BLaER1 treated with 17β-estradiol and CSF1 and Interleukin-3, amounts not matched to agents 10 nM and 100 nM (cell line): ENCODE results near the gene GGACT.
"Not testable (repeated sequence)": the region's sequence is repeated elsewhere in the genome, so short reads cannot be mapped to it uniquely, and the experiment has no call there.

Experiments used
- H3K27ac ChIP-seq, 11 experiments: shearing (Covaris generic); formaldehyde crosslinking; 2 replicates each; pipeline ENCODE4 v1.8.1; 2022
- H3K27me3 ChIP-seq, 11 experiments: shearing (Covaris generic); formaldehyde crosslinking; 2 replicates each; pipeline ENCODE4 v1.8.1; 2022
- H3K36me3 ChIP-seq, 11 experiments: shearing (Covaris generic); formaldehyde crosslinking; 2 replicates each; pipeline ENCODE4 v1.8.1; 2022
- H3K4me1 ChIP-seq, 10 experiments: shearing (Covaris generic); formaldehyde crosslinking; 2 replicates each; pipeline ENCODE4 v1.8.1; 2022
- H3K4me2 ChIP-seq, 11 experiments: shearing (Covaris generic); formaldehyde crosslinking; 2 replicates each; pipeline ENCODE4 v1.8.1; 2022
- H3K4me3 ChIP-seq, 10 experiments: shearing (Covaris generic); formaldehyde crosslinking; 2 replicates each; pipeline ENCODE4 v1.8.1; 2022
- H3K9ac ChIP-seq, 11 experiments: shearing (Covaris generic); formaldehyde crosslinking; 2 replicates each; pipeline ENCODE4 v1.8.1; 2022
- H3K9me3 ChIP-seq, 11 experiments: shearing (Covaris generic); formaldehyde crosslinking; replicated peaks in 1 of 11; 2 replicates each; pipeline ENCODE4 v1.8.1; 2022
- H4K20me1 ChIP-seq, 11 experiments: shearing (Covaris generic); formaldehyde crosslinking; 2 replicates each; pipeline ENCODE4 v1.8.1; 2022
- Cebpa-rat ChIP-seq, 11 experiments: shearing (Covaris generic); IDR thresholded peaks; 2 replicates each; pipeline ENCODE4 v1.8.1; 2022

The GGACT gene

DNA sequence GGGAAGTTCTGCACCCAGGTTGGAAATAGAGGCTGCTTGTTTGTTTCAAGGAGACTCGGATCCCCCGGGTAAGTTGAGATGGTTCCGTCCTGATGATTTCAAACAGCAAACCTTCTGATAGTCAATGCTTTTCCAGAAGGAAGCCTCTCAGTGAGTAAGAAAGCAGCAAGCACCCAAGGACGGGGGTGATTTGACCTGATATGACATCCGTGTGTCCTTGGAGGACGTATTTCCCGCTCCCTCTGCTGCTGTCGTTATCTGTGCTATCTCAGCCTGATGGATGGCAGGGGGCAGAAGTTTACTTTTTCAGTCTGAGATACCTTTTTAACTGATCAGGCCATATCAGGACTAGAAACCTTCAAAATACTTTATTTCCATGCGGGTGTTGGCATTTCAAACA is 5.7 kb upstream of the GGACT start:
- H3K4me2 ChIP-seq, result no peak overlapping the region
- peaks cover 0 to 7% (median 0%) of the 10 kb centered on the region in 11 experiments; a peak in 4 of 22 replicates for H3K9me3 ChIP-seq
- H4K20me1 ChIP-seq, result no peaks in the 10 kb centered on the region
- H3K4me3 ChIP-seq, result no peak overlapping the region
- H3K27ac ChIP-seq, result no peak overlapping the region
- TF ChIP-seq Cebpa-rat (IDR thresholded peaks at IDR 0.05), result no peak
- H3K36me3 ChIP-seq, result no peaks in the 10 kb centered on the region
- no peak overlapping the region for H3K9ac ChIP-seq
- no peaks in the 10 kb centered on the region for H3K27me3 ChIP-seq
- peaks cover 0 to 2% (median under 1%) of the 10 kb centered on the region in 10 experiments; a peak in 8 of 20 replicates for H3K4me1 ChIP-seq

DNA sequence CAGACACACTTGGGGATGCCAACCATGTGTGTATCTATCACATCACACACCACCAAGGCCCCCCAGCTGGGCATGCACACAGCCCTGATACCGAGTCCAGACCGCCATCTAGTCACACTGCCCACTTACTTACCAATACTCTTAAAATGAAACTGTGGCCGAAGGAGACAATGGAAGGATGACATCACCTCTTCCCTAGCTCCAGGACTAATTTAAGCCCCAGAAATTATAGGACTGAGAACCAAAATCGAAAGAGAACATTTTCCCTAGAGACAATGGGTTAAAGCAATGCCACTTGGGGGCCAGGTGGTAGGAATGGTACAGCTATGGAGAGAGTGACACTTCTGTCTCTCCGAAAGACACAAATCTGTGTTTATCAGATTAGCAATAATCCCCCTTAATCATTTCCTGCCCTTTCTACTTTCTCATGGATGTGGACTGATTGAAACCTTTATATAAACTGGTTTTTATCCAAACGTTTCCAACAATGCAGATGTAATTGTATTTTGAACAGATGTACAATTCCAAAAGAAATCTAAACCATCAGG is 663 bp upstream of the GGACT start:
- H3K27ac ChIP-seq, result no peak overlapping the region; a peak in 1 of 22 replicates
- H3K9ac ChIP-seq, result no peak overlapping the region
- peak overlapping the region in 4 of 10 experiments; percentile 59 to 68 (median 62); a peak in 6 of 20 replicates for H3K4me3 ChIP-seq

DNA sequence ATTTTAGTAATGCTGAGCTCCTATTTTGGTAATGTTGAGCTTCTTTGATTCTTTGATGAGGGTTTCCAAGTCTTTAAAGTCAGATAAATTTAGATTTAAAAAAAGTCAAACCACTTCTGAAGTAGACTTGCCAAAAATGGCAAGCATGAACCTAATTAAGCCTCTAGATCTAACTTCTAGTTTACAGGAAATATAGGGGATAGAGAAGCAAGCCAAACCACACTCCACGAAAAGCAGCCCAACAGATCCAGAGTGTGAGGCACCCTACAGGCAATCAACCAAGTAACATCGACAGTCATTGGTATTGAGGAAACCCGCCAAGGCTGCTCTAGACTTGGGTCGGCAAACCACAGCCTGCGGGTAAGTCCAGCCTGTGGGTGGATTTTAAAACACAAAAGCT is 3.7 kb downstream of the GGACT start:
- H3K9ac ChIP-seq, result no peak overlapping the region
- H3K4me2 ChIP-seq, result peak overlapping the region in 8 of 11 experiments; percentile 11 to 55 (median 44); a peak in 15 of 22 replicates
- H3K27ac ChIP-seq, result no peak overlapping the region
- peaks cover 15 to 46% (median 21%) of the 10 kb centered on the region in 10 experiments; a peak in 18 of 20 replicates for H3K4me1 ChIP-seq
- peaks cover 24 to 39% (median 34%) of the 10 kb centered on the region in 11 experiments for H3K9me3 ChIP-seq
- H4K20me1 ChIP-seq, result no peaks in the 10 kb centered on the region
- H3K36me3 ChIP-seq, result 0 out of 22 replicates have a peak, but pooled peaks cover 0 to 4% (median 0%) of the 10 kb centered on the region in 11 experiments
- H3K27me3 ChIP-seq, result peaks cover 0 to 9% (median 4%) of the 10 kb centered on the region in 11 experiments; a peak in 6 of 22 replicates
- TF ChIP-seq Cebpa-rat (IDR thresholded peaks at IDR 0.05), result no peak
- no peak overlapping the region for H3K4me3 ChIP-seq

More for the DNA sequence above, 663 bp upstream of the GGACT start:
- H3K4me1 ChIP-seq, result peaks cover 15 to 34% (median 21%) of the 10 kb centered on the region in 10 experiments; a peak in 18 of 20 replicates
- H3K36me3 ChIP-seq, result no peaks in the 10 kb centered on the region
- H3K9me3 ChIP-seq, result peaks cover 0 to 7% (median 0%) of the 10 kb centered on the region in 11 experiments; a peak in 2 of 22 replicates
- TF ChIP-seq Cebpa-rat (IDR thresholded peaks at IDR 0.05), result no peak
- peak overlapping the region; percentile 68 to 92 (median 86); a peak in 21 of 22 replicates for H3K4me2 ChIP-seq
- peaks cover 0 to 9% (median 4%) of the 10 kb centered on the region in 11 experiments; a peak in 6 of 22 replicates for H3K27me3 ChIP-seq
- H4K20me1 ChIP-seq, result no peaks in the 10 kb centered on the region

DNA sequence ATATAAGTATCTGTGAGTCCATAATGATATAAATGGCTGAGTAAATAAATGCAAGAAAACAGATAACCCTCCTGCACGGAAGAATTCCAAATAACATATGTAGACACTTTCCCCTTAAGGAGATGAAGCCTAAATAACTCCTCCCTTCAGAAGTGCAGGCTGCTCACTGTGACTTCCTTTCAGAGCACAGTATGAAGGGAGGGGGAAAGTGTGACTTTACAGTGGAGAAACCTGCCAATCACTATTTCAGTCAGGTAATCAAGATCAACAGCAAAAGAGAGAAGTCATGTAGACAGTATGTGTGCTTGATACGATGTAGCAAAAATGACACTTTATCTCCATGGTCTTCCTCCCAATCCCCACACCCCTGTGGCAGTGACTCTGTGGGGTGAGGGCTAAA is 7.1 kb downstream of the GGACT start:
- H3K27ac ChIP-seq, result no peak overlapping the region
- H3K4me3 ChIP-seq, result no peak overlapping the region
- no peak overlapping the region for H3K4me2 ChIP-seq
- peaks cover 34 to 47% (median 42%) of the 10 kb centered on the region in 11 experiments for H3K9me3 ChIP-seq
- H3K4me1 ChIP-seq, result peaks cover 0 to 28% (median 8%) of the 10 kb centered on the region in 10 experiments; a peak in 12 of 20 replicates
- no peak for TF ChIP-seq Cebpa-rat (IDR thresholded peaks at IDR 0.05)
- no peaks in the 10 kb centered on the region for H3K27me3 ChIP-seq
- no peak overlapping the region for H3K9ac ChIP-seq
- 0 out of 22 replicates have a peak, but pooled peaks cover 0 to 4% (median 0%) of the 10 kb centered on the region in 11 experiments for H3K36me3 ChIP-seq
- H4K20me1 ChIP-seq, result no peaks in the 10 kb centered on the region

DNA sequence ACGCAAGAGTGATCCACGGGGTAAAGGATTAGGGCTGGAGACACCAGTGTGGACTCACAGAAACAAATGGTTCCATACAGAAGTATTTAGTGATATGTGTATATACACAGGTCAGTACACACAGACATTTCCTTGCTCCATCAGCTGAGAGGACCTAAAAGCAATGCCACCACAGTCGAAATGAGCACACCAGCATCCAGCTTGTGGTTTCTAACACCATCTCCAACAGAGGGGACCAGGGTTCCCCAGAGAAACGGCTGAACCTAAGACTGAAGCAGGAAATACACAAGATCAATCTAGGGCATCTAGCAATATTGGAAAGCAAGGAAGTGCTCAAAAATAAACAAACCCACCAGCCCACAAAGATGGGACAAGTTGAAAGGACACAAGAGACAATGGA is 7.6 kb downstream of the GGACT start:
- no peak overlapping the region for H3K4me3 ChIP-seq
- H3K27me3 ChIP-seq, result no peaks in the 10 kb centered on the region
- H3K9me3 ChIP-seq, result peaks cover 34 to 47% (median 42%) of the 10 kb centered on the region in 11 experiments
- no peak for TF ChIP-seq Cebpa-rat (IDR thresholded peaks at IDR 0.05)
- H4K20me1 ChIP-seq, result no peaks in the 10 kb centered on the region
- 0 out of 22 replicates have a peak, but pooled peaks cover 0 to 4% (median 0%) of the 10 kb centered on the region in 11 experiments for H3K36me3 ChIP-seq
- no peak overlapping the region for H3K27ac ChIP-seq
- peaks cover 0 to 28% (median 8%) of the 10 kb centered on the region in 10 experiments; a peak in 12 of 20 replicates for H3K4me1 ChIP-seq
- H3K9ac ChIP-seq, result no peak overlapping the region
- no peak overlapping the region for H3K4me2 ChIP-seq

DNA sequence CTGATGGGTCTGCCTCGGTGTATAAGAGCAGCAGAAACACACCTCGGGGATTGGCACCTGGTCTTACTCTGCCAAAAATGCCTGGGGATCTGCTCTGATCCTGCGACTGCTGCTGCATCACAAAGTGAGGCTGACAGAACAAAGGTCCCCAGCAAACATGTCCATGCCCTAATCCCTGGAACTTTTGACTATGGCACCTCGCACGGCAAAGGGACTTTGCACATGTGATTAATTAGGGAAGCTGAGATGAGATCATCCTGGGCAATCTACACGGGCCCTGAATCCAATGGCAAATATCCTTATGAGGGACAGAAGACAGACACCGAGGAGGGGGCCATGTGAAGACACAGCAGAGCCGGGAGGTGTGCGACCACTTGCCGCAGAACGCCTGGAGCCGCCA is 8.5 kb downstream of the GGACT start:
- no peak for TF ChIP-seq Cebpa-rat (IDR thresholded peaks at IDR 0.05)
- no peaks in the 10 kb centered on the region for H4K20me1 ChIP-seq
- no peak overlapping the region for H3K4me3 ChIP-seq

DNA sequence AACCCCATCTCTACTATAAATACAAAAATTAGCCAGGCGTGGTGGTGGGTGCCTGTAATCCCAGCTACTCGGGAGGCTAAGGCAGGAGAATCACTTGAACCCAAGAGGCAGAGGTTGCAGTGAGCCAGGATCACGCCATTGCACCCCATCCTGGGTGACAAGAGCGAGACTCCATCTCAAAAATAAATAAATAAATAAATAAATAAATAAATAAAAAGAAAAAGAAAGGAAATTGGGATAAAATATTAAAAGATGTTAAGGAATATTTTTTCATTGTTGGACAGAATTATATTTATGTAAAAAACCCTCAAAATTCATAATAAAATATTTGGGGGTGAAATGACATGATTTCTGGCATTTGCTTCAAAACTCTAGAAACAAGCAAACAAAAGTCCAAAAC is 11.3 kb downstream of the GGACT start:
- not testable (repeated sequence) for H3K27ac ChIP-seq, H3K4me2 ChIP-seq, H3K36me3 ChIP-seq, H3K27me3 ChIP-seq, H3K4me3 ChIP-seq, H4K20me1 ChIP-seq, H3K4me1 ChIP-seq, H3K9ac ChIP-seq
- peaks cover 29 to 36% (median 34%) of the 10 kb centered on the region in 11 experiments for H3K9me3 ChIP-seq

More for the DNA sequence above, 8.5 kb downstream of the GGACT start:
- Histone ChIP-seq H3K27me3 (no peaks in the 10 kb centered on the region), H3K4me2 (no peak overlapping the region), H3K9ac (no peak overlapping the region), H3K4me1 (peaks cover 0 to 20% (median 4%) of the 10 kb centered on the region in 10 experiments; a peak in 12 of 20 replicates), H3K27ac (no peak overlapping the region), H3K36me3 (0 out of 22 replicates have a peak, but pooled peaks cover 0 to 4% (median 0%) of the 10 kb centered on the region in 11 experiments), H3K9me3 (peaks cover 34 to 47% (median 42%) of the 10 kb centered on the region in 11 experiments)

DNA sequence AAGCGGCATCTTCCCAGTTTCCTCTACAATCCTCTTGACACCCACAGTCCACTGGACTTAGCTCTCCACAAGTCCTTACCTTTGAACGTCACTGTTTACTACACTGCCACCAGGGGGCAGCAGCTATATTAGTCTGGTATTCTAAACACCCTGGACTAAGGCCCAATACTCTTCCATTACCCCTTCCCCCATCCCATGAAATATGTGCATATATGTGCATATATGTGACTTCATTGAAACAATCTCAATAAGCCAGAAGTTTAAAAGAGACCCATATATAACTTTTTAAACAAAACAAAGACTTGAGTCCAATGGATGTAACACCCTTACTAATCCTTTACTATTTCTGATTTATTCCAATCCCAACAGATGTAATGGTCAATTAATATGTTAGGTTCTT is 15.5 kb downstream of the GGACT start:
- H3K27me3 ChIP-seq, result no peaks in the 10 kb centered on the region
- H3K27ac ChIP-seq, result no peak overlapping the region
- no peaks in the 10 kb centered on the region for H3K4me1 ChIP-seq
- H3K4me2 ChIP-seq, result no peak overlapping the region
- H3K4me3 ChIP-seq, result no peak overlapping the region
- H3K36me3 ChIP-seq, result no peaks in the 10 kb centered on the region
- no peak for TF ChIP-seq Cebpa-rat (IDR thresholded peaks at IDR 0.05)
- no peak overlapping the region for H3K9ac ChIP-seq
- H3K9me3 ChIP-seq, result peaks cover 0 to 14% (median 5%) of the 10 kb centered on the region in 11 experiments; a peak in 12 of 22 replicates
- H4K20me1 ChIP-seq, result no peaks in the 10 kb centered on the region

DNA sequence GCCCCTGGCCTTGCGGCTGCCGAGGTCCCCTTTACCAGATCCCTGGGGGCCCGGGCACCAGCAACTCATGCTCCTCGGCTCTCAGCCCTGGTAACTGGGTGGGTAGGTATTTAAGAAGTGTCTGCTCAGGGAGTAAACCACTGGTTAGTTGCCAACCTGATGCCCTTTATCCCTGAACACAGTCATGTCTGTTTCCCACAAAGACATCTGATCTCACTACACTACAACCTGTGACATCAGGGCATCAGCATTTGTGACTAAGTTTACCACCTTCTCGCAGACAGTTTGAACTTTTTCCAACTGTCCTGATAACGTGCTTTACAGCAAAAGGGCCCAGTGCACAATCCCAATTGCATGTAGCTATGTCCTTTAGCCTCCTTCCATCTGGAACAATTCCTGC is 22.0 kb downstream of the GGACT start:
- H3K36me3 ChIP-seq, result no peaks in the 10 kb centered on the region
- H3K27ac ChIP-seq, result no peak overlapping the region
- no peaks in the 10 kb centered on the region for H4K20me1 ChIP-seq
- no peak for TF ChIP-seq Cebpa-rat (IDR thresholded peaks at IDR 0.05)
- no peaks in the 10 kb centered on the region for H3K27me3 ChIP-seq
- peaks cover 0 to 22% (median 10%) of the 10 kb centered on the region in 11 experiments; a peak in 13 of 22 replicates for H3K9me3 ChIP-seq
- H3K4me1 ChIP-seq, result no peaks in the 10 kb centered on the region
- H3K4me3 ChIP-seq, result no peak overlapping the region
- H3K4me2 ChIP-seq, result no peak overlapping the region
- no peak overlapping the region for H3K9ac ChIP-seq
